CD4-positive, alpha-beta T cell (primary cell): Measurements from ENCODE around the gene ZXDC. TPM values are rescaled to one million over a fixed set of nuclear protein-coding genes. Genes with fewer than 3 reads are reported as not detected.

ENCODE experiments used
- ATAC-seq: fragments of 200-7000 bp; cut with Tn5 transposase; one replicate; pipeline ENCODE4 v1.10.0; 2022; ENCODE audit warnings: mild to moderate bottlenecking; ENCODE audit not compliant: poor library complexity
- CTCF ChIA-PET: fragments of 350-600 bp; sonication (Branson Sonifier 250); formaldehyde crosslinking; loops from one replicate; lab custom pipeline; 2021; ENCODE audit warnings: antibody characterized with exemption, inconsistent platforms; lab: Charles Lee
- POLR2A ChIA-PET: fragments of 350-600 bp; sonication (Branson Sonifier 250); formaldehyde crosslinking; loops from one replicate; lab custom pipeline; 2021; ENCODE audit warnings: antibody characterized with exemption, inconsistent platforms; lab: Charles Lee
- DNase-seq, 14 experiments: peaks; one replicate each; pipeline ENCODE4 v3.0.0-alpha.2; 2013 to 2020; ENCODE audit warnings: mixed read lengths in 2 of 14
- H3K27ac ChIP-seq, 2 donors: one replicate each; pipeline versions ENCODE4 v1.5.1 to v1.7.0; 2013; ENCODE audit warnings: low read length in 2 of 2, low read depth in 1 of 2, mild to moderate bottlenecking in 1 of 2
- H3K27me3 ChIP-seq, 2 experiments: 1 replicate in 1 of 2; 2 replicates in 1 of 2; pipeline versions ENCODE4 v1.6.1 to v1.7.0; 2013; ENCODE audit warnings: low read length in 2 of 2, control low read depth in 1 of 2, mild to moderate bottlenecking in 1 of 2, moderate library complexity in 1 of 2; ENCODE audit not compliant: insufficient read depth in 2 of 2, control insufficient read depth in 1 of 2
- H3K36me3 ChIP-seq: one replicate; pipeline ENCODE4 v1.6.1; 2013; ENCODE audit warnings: low read length, control low read depth; ENCODE audit not compliant: insufficient read depth
- H3K4me1 ChIP-seq: one replicate; pipeline ENCODE4 v1.6.1; 2013; ENCODE audit warnings: low read length, control low read depth; ENCODE audit not compliant: insufficient read depth
- H3K4me3 ChIP-seq: one replicate; pipeline ENCODE4 v1.5.1; 2013; ENCODE audit warnings: mild to moderate bottlenecking, low read length, moderate library complexity
- H3K9me3 ChIP-seq, 2 experiments: 1 replicate in 1 of 2; 2 replicates in 1 of 2; pipeline versions ENCODE4 v1.6.1 to v1.7.0; 2013; ENCODE audit warnings: low read length in 2 of 2, mild to moderate bottlenecking in 2 of 2, control low read depth in 1 of 2, moderate library complexity in 1 of 2; ENCODE audit not compliant: control insufficient read depth in 1 of 2, insufficient read depth in 1 of 2
- H3K27ac Mint-ChIP-seq: one replicate; pipeline ENCODE4 v1.8.0; 2020; ENCODE audit warnings: mixed read lengths
- H3K27me3 Mint-ChIP-seq: one replicate; pipeline ENCODE4 v1.8.0; 2021; ENCODE audit warnings: mixed read lengths
- H3K36me3 Mint-ChIP-seq: one replicate; pipeline ENCODE4 v1.8.0; 2021; ENCODE audit warnings: low read depth, mixed read lengths
- H3K4me1 Mint-ChIP-seq: one replicate; pipeline ENCODE4 v1.8.0; 2021; ENCODE audit warnings: low read depth, mixed read lengths
- H3K4me3 Mint-ChIP-seq: one replicate; pipeline ENCODE4 v1.8.0; 2020; ENCODE audit warnings: mild to moderate bottlenecking, mixed read lengths
- H3K9me3 Mint-ChIP-seq: one replicate; pipeline ENCODE4 v1.8.0; 2020; ENCODE audit warnings: mixed read lengths
- CTCF ChIP-seq: fragments of 200-600 bp; IDR thresholded peaks from one replicate; pipeline ENCODE4 v1.8.0; 2022; ENCODE audit warnings: antibody characterized with exemption, mild to moderate bottlenecking
- intact Hi-C, 2 experiments: fragments of 100-400 bp; cut with DNase I in 1 of 2; cut with micrococcal nuclease in 1 of 2; formaldehyde crosslinking; loops; one replicate each; pipeline versions ENCODE4 v1.15.1 to v1.9.0; 2023 to 2025; cut with DNase I, micrococcal nuclease
- polyA plus RNA-seq, 2 donors: library from polyadenylated mRNA; unstranded; fragments of 120-200 nt; gene quantifications; one replicate each; pipeline ENCODE4 v1.2.1, GENCODE V29; 2013
- total RNA-seq, 174 experiments: library from RNA in 2 of 174; stranded (reverse) in 2 of 174; gene quantifications; one replicate each; pipeline ENCODE4 v1.2.3 and lab custom pipeline; 2021 to 2026

ZXDC gene
- total RNA-seq (10 to 100 TPM; 60.7 to 61.3 TPM), total RNA-seq (lab: John Stamatoyannopoulos, UW) (30.2 to 119 (median 71.6) reads per million in 172 experiments)
- polyA plus RNA-seq (2013, experiment 1 of 2): 28.2 TPM
- polyA plus RNA-seq (2013, experiment 2 of 2): 37.6 TPM

GRCh38 chr3:126475413-126476114 lies at the start of gene ZXDC:
Gene ZXDC, minus strand, starts transcription at chr3:126475891. Its CDS starts 26 bp downstream, at chr3:126475865.
- Mint-ChIP-seq H3K27me3 (no peaks in the 10 kb centered on the region), H3K36me3 (peaks cover 38% of the 10 kb centered on the region), H3K27ac (peak within 1 kb of the TSS; percentile 94), H3K4me1 (peaks cover 51% of the 10 kb centered on the region), H3K9me3 (no peaks in the 10 kb centered on the region), H3K4me3 (peak within 1 kb of the TSS; percentile 95)
- intact Hi-C loops: loop anchor here (2.0 to 10.0 kb wide), 13 partner anchors 118 to 1751 kb away; partner anchors contain the start of genes ABTB1 (in 1 of the 2), CHCHD6 (in 1 of the 2), EEFSEC (in 1 of the 2) and HEG1 (in 1 of the 2)
- POLR2A ChIA-PET: interaction anchor here (0.6 to 2.6 kb wide), 6 partner anchors 23 to 1473 kb away, joined by 3 to 7 read pairs (median 4); partner anchors contain the start of genes KLF15 and SLC41A3
- Histone ChIP-seq H3K27me3 (no peaks in the 10 kb centered on the region), H3K9me3 (no peaks in the 10 kb centered on the region), H3K27ac (peak within 1 kb of the TSS; percentile 23 to 77), H3K36me3 (peaks cover 21% of the 10 kb centered on the region), H3K4me1 (peaks cover 41% of the 10 kb centered on the region), H3K4me3 (peak within 1 kb of the TSS; percentile 74)
- CTCF ChIA-PET: interaction anchor here (1.4 kb wide), 1 partner anchor 10 kb away, joined by 4 read pairs; no protein-coding TSS in a partner anchor
- DNase-seq (peak; percentile 80 to 97 (median 94)), ATAC-seq (peak; percentile 75)
- TF ChIP-seq CTCF: no peak

GRCh38 chr3:126525091-126525852 lies 49.6 kb upstream of the ZXDC start:
- ATAC-seq (no peak), DNase-seq (no peak)
- ChIA-PET CTCF (no interaction called here), POLR2A (no interaction called here)
- Mint-ChIP-seq H3K27ac (no peak overlapping the region), H3K4me1 (no peaks in the 10 kb centered on the region), H3K4me3 (no peak overlapping the region), H3K36me3 (no peaks in the 10 kb centered on the region), H3K9me3 (no peaks in the 10 kb centered on the region), H3K27me3 (peaks cover 19% of the 10 kb centered on the region)
- Histone ChIP-seq H3K27ac (no peak overlapping the region), H3K9me3 (peaks cover 0 to 8% of the 10 kb centered on the region in 2 experiments), H3K36me3 (no peaks in the 10 kb centered on the region), H3K4me1 (peaks cover 5% of the 10 kb centered on the region), H3K4me3 (no peak overlapping the region), H3K27me3 (peaks cover 12 to 13% of the 10 kb centered on the region in 2 experiments)
- no peak for TF ChIP-seq CTCF
- intact Hi-C loops: no loop called here

GRCh38 chr3:126524429-126524988 lies 48.8 kb upstream of the ZXDC start:
- ChIA-PET POLR2A (no interaction called here), CTCF (no interaction called here)
- Mint-ChIP-seq H3K4me3 (no peak overlapping the region), H3K27me3 (peaks cover 19% of the 10 kb centered on the region), H3K4me1 (no peaks in the 10 kb centered on the region), H3K27ac (no peak overlapping the region), H3K36me3 (no peaks in the 10 kb centered on the region), H3K9me3 (no peaks in the 10 kb centered on the region)
- H3K9me3 ChIP-seq: peaks cover 0 to 8% of the 10 kb centered on the region in 2 experiments
- no peak overlapping the region for H3K27ac ChIP-seq
- DNase-seq (peak in 1 of 14 experiments; percentile 20), ATAC-seq (no peak)
- peaks cover 5% of the 10 kb centered on the region for H3K4me1 ChIP-seq
- H3K36me3 ChIP-seq: no peaks in the 10 kb centered on the region
- TF ChIP-seq CTCF: no peak
- intact Hi-C loops: loop anchor here in 1 of 2 experiments (5.0 kb wide), 1 partner anchor 1023 kb away; no protein-coding TSS in a partner anchor
- H3K4me3 ChIP-seq: no peak overlapping the region
- peaks cover 12 to 14% of the 10 kb centered on the region in 2 experiments for H3K27me3 ChIP-seq
